Sigmoid colon (tissue), 7 donors: ENCODE data around the gene KIRREL3. TPM values are rescaled to one million over a fixed set of nuclear protein-coding genes. Genes with fewer than 3 reads are reported as not detected.

Experiments
- DNase-seq: peaks from one replicate; pipeline ENCODE4 v3.0.0-alpha.2; 2019
- H3K27ac ChIP-seq, 4 donors: fragments of 200-600 bp; sonication (generic); one replicate each; pipeline ENCODE4 v1.5.1; 2016 to 2019; ENCODE audit warnings: mild to moderate bottlenecking in 1 of 4
- H3K27me3 ChIP-seq, 3 donors: fragments of 200-600 bp; sonication (generic); one replicate each; pipeline ENCODE4 v1.5.1; 2019; ENCODE audit warnings: mild to moderate bottlenecking in 1 of 3
- H3K36me3 ChIP-seq, 4 donors: fragments of 200-600 bp; sonication (generic); one replicate each; pipeline ENCODE4 v1.5.1; 2016 to 2019
- H3K4me1 ChIP-seq, 4 donors: fragments of 200-600 bp; sonication (generic); one replicate each; pipeline ENCODE4 v1.5.1; 2017 to 2019
- H3K4me3 ChIP-seq, 4 donors: fragments of 200-600 bp; sonication (generic); one replicate each; pipeline ENCODE4 v1.5.1; 2017 to 2019; ENCODE audit warnings: mild to moderate bottlenecking in 2 of 4, moderate library complexity in 1 of 4
- H3K9me3 ChIP-seq, 4 donors: fragments of 200-600 bp in 3 of 4; sonication (generic) in 3 of 4; one replicate each; pipeline versions ENCODE4 v1.5.1 to v1.6.1; 2013 to 2019
- EP300 ChIP-seq, 4 donors: sonication (generic); formaldehyde crosslinking; IDR thresholded peaks; one replicate each; pipeline ENCODE4 v1.6.1; 2017; ENCODE audit warnings: antibody characterized with exemption in 4 of 4
- POLR2A ChIP-seq, 2 donors: fragments of 450-650 bp; IDR thresholded peaks; one replicate each; pipeline ENCODE4 v1.6.1; 2016; ENCODE audit warnings: antibody characterized with exemption in 2 of 2, mild to moderate bottlenecking in 2 of 2, moderate library complexity in 2 of 2
- POLR2AphosphoS5 ChIP-seq, 4 donors: sonication (generic); formaldehyde crosslinking; IDR thresholded peaks; one replicate each; pipeline ENCODE4 v1.6.1; 2017; ENCODE audit warnings: antibody characterized with exemption in 4 of 4
- WGBS, 2 donors: extraction: QIAGEN DNeasy Blood & Tissue Kit; methylation state at CpG; one replicate each; pipeline ENCODE4 v1.1.7; 2013; 5-methylcytosine and 5-hydroxymethylcytosine counted together
- intact Hi-C: fragments of 100-400 bp; cut with DNase I; formaldehyde crosslinking; loops from one replicate; pipeline ENCODE4 v1.15.1; 2023
- polyA plus RNA-seq, 3 donors: library from polyadenylated mRNA; stranded (reverse); fragments of 200-250 nt; gene quantifications; one replicate each; pipeline ENCODE4 v1.2.3, GENCODE V29; 2013
- total RNA-seq, 4 donors: library from RNA; depleted of rRNA; stranded (reverse); fragments of >200 nt; gene quantifications; one replicate each; pipeline ENCODE4 v1.1.0, GENCODE V29; 2016
- TF ChIP-seq, protein P1 (sequence below), 4 experiments: fragments of 450-650 bp in 3 of 4; fragments of 200-600 bp in 1 of 4; IDR thresholded peaks; one replicate each; pipeline ENCODE4 v1.5.1; 2016 to 2019; ENCODE audit warnings: antibody characterized with exemption in 4 of 4, mild to moderate bottlenecking in 3 of 4, moderate library complexity in 2 of 4
- donor health status: healthy with polysubstance abuse.
- donor health status: Bipolar disorder and iron deficiency.
- donor health status: healthy.

KIRREL3 gene
- total and polyA plus RNA-seq, 7 donors, result under 0.01 to 3.3 (median 1.0) TPM

DNA sequence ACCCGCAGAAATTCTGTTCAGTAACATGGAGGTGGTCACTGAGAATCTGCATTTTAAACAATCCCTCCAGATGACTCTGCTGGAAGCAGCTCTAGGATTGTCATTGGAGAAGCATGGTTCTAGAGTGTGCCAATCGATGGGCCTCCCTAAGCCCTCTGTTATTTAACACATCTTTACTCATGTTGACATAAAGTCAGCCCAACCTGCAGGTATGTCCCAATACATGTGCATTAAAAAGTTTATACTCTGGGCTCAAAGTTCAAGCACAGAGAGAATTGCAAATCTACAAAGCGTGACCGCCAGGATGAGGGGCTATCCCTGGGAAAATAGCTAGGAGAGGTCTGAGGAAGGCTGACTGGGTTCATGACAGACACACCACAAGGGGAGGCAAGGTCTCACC lies 116.4 kb downstream of the KIRREL3 start:
- WGBS, 2 donors, result 58 to 68% methylated on average over 4 of the region's 4 CpGs
- intact Hi-C loops, result no loop called here

DNA sequence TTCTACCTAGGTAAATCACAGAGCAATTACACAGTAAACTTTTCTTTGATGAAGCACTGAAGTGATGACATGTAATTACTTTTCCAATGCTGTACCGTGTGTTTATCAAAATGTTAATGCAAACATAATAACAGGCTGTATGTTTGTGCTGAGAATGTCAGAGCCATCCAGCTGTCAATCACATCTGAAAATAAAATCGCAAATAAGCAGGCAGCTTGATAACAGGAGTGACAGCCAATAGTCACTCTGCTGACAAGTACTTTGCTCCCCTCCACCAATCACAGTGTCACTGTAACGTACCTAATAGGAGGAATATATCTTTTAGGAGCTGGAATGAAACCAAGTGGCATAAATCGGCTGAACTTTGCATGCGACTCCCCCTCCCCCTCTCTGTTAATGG lies 119.7 kb downstream of the KIRREL3 start:
- peaks cover 0 to 17% (median 10%) of the 10 kb centered on the region in 4 donors for H3K4me1 ChIP-seq
- WGBS, 2 donors, result 49 to 59% methylated on average over 5 of the region's 5 CpGs
- H3K36me3 ChIP-seq, result no peaks in the 10 kb centered on the region
- H3K27me3 ChIP-seq, result no peaks in the 10 kb centered on the region
- no peak overlapping the region for H3K4me3 ChIP-seq
- no peak for DNase-seq
- H3K9me3 ChIP-seq, result no peaks in the 10 kb centered on the region
- H3K27ac ChIP-seq, result no peak overlapping the region
- TF ChIP-seq POLR2A (IDR thresholded peaks at IDR 0.05) (no peak), EP300 (IDR thresholded peaks at IDR 0.05) (no peak), POLR2AphosphoS5 (IDR thresholded peaks at IDR 0.05) (no peak)
- TF ChIP-seq, protein P1, sequence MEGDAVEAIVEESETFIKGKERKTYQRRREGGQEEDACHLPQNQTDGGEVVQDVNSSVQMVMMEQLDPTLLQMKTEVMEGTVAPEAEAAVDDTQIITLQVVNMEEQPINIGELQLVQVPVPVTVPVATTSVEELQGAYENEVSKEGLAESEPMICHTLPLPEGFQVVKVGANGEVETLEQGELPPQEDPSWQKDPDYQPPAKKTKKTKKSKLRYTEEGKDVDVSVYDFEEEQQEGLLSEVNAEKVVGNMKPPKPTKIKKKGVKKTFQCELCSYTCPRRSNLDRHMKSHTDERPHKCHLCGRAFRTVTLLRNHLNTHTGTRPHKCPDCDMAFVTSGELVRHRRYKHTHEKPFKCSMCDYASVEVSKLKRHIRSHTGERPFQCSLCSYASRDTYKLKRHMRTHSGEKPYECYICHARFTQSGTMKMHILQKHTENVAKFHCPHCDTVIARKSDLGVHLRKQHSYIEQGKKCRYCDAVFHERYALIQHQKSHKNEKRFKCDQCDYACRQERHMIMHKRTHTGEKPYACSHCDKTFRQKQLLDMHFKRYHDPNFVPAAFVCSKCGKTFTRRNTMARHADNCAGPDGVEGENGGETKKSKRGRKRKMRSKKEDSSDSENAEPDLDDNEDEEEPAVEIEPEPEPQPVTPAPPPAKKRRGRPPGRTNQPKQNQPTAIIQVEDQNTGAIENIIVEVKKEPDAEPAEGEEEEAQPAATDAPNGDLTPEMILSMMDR (IDR thresholded peaks at IDR 0.05), result no peak
- intact Hi-C loops, result no loop called here

More for the DNA sequence above, 116.4 kb downstream of the KIRREL3 start:
- no peak for DNase-seq
- Histone ChIP-seq H3K27me3 (no peaks in the 10 kb centered on the region), H3K27ac (no peak overlapping the region), H3K4me1 (no peaks in the 10 kb centered on the region), H3K9me3 (no peaks in the 10 kb centered on the region), H3K36me3 (no peaks in the 10 kb centered on the region), H3K4me3 (no peak overlapping the region)
- TF ChIP-seq, protein P1 (IDR thresholded peaks at IDR 0.05), result no peak
- TF ChIP-seq POLR2AphosphoS5 (IDR thresholded peaks at IDR 0.05) (no peak), EP300 (IDR thresholded peaks at IDR 0.05) (no peak)

DNA sequence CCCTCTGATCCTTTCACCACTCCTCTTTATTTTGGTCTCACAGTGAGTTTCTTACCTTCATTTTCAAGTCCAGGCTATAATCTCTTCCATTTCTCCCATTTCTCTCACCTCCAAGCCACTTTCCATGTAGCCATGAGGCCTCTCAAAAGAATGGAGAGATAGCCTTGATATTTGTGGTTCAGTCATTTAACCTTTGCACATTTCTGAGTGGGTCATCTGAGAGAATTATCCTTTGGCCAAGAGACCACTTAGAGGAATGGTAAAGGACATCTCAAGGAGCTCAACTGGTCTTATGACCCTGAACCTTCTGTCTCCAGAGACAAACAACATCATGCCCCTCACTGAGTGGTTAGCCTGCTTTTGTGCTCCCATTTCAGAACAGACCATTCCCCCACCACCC lies 121.1 kb downstream of the KIRREL3 start:
- TF ChIP-seq POLR2AphosphoS5 (IDR thresholded peaks at IDR 0.05) (no peak), POLR2A (IDR thresholded peaks at IDR 0.05) (no peak), EP300 (IDR thresholded peaks at IDR 0.05) (no peak)
- TF ChIP-seq, protein P1 (IDR thresholded peaks at IDR 0.05), result no peak
- Histone ChIP-seq H3K4me3 (no peak overlapping the region), H3K27me3 (no peaks in the 10 kb centered on the region), H3K9me3 (no peaks in the 10 kb centered on the region), H3K27ac (no peak overlapping the region), H3K36me3 (no peaks in the 10 kb centered on the region), H3K4me1 (peaks cover 0 to 26% (median 15%) of the 10 kb centered on the region in 4 donors)
- intact Hi-C loops, result no loop called here
- DNase-seq, result no peak

DNA sequence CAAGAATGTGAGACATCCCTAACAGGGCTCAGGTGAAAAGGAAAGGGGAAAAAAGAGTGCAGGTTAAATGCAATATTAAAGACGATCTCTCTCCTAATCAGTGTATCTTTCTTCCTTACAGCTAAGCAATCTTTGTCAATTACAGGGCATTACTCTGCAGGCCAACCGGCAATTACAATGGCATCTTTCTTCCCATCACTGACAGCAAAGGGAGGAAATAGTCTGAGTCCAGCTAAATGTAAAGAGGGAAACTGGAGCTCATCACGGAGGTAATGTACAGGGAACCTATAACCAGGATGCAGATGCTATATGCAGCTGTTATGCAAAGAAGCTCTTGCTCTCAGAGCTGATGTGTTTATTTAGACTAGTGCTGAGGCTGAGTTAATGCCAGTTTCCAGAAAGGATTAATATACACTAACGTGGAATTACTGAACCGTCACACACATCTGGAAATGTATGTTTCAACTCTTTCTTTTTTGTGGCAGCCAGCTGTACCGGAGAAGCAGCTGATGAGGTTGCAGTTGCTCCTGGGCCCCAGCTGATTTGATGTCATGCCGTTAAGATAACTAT lies 121.6 kb downstream of the KIRREL3 start:
- Histone ChIP-seq H3K9me3 (no peaks in the 10 kb centered on the region), H3K36me3 (no peaks in the 10 kb centered on the region), H3K4me1 (peaks cover 0 to 26% (median 15%) of the 10 kb centered on the region in 4 donors), H3K27me3 (no peaks in the 10 kb centered on the region), H3K4me3 (no peak overlapping the region), H3K27ac (no peak overlapping the region)
- TF ChIP-seq POLR2AphosphoS5 (IDR thresholded peaks at IDR 0.05) (no peak), EP300 (IDR thresholded peaks at IDR 0.05) (no peak), POLR2A (IDR thresholded peaks at IDR 0.05) (no peak)
- TF ChIP-seq, protein P1 (IDR thresholded peaks at IDR 0.05), result no peak
- intact Hi-C loops, result no loop called here
- 64 to 68% methylated on average over 7 of the region's 7 CpGs for WGBS, 2 donors
- no peak for DNase-seq

DNA sequence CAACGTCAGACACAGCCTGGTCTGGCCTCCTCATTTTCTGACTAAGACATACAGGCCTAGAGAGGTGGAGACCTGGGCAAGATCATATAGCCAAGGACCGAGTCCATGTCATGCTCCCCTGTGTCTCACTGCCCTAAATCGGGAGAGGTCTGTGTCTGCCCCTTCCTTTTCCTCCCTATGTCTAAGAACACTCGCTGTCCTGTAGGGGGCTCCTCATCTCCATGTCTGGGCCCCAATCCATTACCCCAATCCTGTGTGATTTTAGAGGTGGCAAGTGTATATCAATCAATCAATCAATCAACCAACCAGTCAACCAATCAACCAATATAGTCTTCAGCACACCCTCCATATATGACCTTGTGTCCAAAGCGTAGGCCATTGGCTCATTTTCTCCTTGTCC lies 125.7 kb downstream of the KIRREL3 start:
- H3K4me1 ChIP-seq, result peaks cover 0 to 26% (median 15%) of the 10 kb centered on the region in 4 donors
- H3K4me3 ChIP-seq, result no peak overlapping the region
- no peak overlapping the region for H3K27ac ChIP-seq
- intact Hi-C loops, result no loop called here
- DNase-seq, result no peak
- TF ChIP-seq, protein P1 (IDR thresholded peaks at IDR 0.05), result no peak
- TF ChIP-seq EP300 (IDR thresholded peaks at IDR 0.05) (no peak), POLR2AphosphoS5 (IDR thresholded peaks at IDR 0.05) (no peak), POLR2A (IDR thresholded peaks at IDR 0.05) (no peak)
- no peaks in the 10 kb centered on the region for H3K36me3 ChIP-seq
- no peaks in the 10 kb centered on the region for H3K9me3 ChIP-seq
- 51 to 54% methylated on average over 5 of the region's 5 CpGs for WGBS, 2 donors
- H3K27me3 ChIP-seq, result no peaks in the 10 kb centered on the region
